GM12878 (cell line): ENCODE measurements around the gene HES7.
A peak's percentile ranks its signal among the peaks of the same experiment; 100 is the strongest.

Experiments used
- BCL11A ChIP-seq: IDR thresholded peaks from 2 replicates; pipeline ENCODE4 v1.6.1; 2011; ENCODE audit warnings: low read depth, low read length
- CEBPB ChIP-seq, 2 experiments: fragments of 150-350 bp in 1 of 2; IDR thresholded peaks; 2 replicates each; pipeline ENCODE4 v1.6.1; 2012 to 2014; ENCODE audit warnings: low read depth in 2 of 2, low read length in 2 of 2, borderline replicate concordance in 1 of 2, inconsistent platforms in 1 of 2
- CREB1 ChIP-seq: IDR thresholded peaks from 2 replicates; pipeline ENCODE4 v1.6.1; 2012; ENCODE audit warnings: low read depth, mild to moderate bottlenecking, inconsistent platforms
- DPF2 ChIP-seq: fragments of 450-650 bp; IDR thresholded peaks from 2 replicates; pipeline ENCODE4 v1.6.1; 2017; ENCODE audit warnings: mild to moderate bottlenecking
- HCFC1 ChIP-seq: fragments of 150-350 bp; IDR thresholded peaks from 2 replicates; pipeline ENCODE4 v1.6.1; 2014; ENCODE audit warnings: low read length
- MTA3 ChIP-seq: IDR thresholded peaks from 2 replicates; pipeline ENCODE4 v1.6.1; 2012; ENCODE audit warnings: low read length, inconsistent platforms, borderline replicate concordance
- POLR2A ChIP-seq: IDR thresholded peaks from 2 replicates; pipeline ENCODE4 v1.6.1; 2011; ENCODE audit warnings: low read depth, mild to moderate bottlenecking, low read length
- RAD21 ChIP-seq: IDR thresholded peaks from 2 replicates; pipeline ENCODE4 v1.6.1; 2011; ENCODE audit warnings: mild to moderate bottlenecking, low read depth, low read length, moderate library complexity; ENCODE audit not compliant: insufficient read depth
- RFX5 ChIP-seq: IDR thresholded peaks from 2 replicates; pipeline ENCODE4 v1.6.1; 2011; ENCODE audit warnings: low read depth, low read length, improper control_type of control experiment
- TF ChIP-seq, protein P1 (sequence below), 3 experiments: IDR thresholded peaks in 2 of 3; conservative IDR thresholded peaks in 1 of 3; 2 replicates each; pipeline ENCODE4 v1.5.1; 2011; ENCODE audit warnings: low read depth in 3 of 3, low read length in 3 of 3, mild to moderate bottlenecking in 3 of 3, control low read depth in 2 of 3, moderate library complexity in 2 of 3, inconsistent platforms in 1 of 3, mixed read lengths in 1 of 3; ENCODE audit not compliant: control insufficient read depth in 2 of 3, insufficient read depth in 1 of 3; ENCODE audit errors: extremely low read depth in 1 of 3
- TF ChIP-seq, protein P2 (sequence below): fragments of 450-650 bp; IDR thresholded peaks from 2 replicates; pipeline ENCODE4 v1.6.1; 2017; ENCODE audit warnings: mild to moderate bottlenecking
- TF ChIP-seq, protein P3 (sequence below): fragments of 450-650 bp; IDR thresholded peaks from 2 replicates; pipeline ENCODE4 v1.6.1; 2014; ENCODE audit warnings: mild to moderate bottlenecking

DNA sequence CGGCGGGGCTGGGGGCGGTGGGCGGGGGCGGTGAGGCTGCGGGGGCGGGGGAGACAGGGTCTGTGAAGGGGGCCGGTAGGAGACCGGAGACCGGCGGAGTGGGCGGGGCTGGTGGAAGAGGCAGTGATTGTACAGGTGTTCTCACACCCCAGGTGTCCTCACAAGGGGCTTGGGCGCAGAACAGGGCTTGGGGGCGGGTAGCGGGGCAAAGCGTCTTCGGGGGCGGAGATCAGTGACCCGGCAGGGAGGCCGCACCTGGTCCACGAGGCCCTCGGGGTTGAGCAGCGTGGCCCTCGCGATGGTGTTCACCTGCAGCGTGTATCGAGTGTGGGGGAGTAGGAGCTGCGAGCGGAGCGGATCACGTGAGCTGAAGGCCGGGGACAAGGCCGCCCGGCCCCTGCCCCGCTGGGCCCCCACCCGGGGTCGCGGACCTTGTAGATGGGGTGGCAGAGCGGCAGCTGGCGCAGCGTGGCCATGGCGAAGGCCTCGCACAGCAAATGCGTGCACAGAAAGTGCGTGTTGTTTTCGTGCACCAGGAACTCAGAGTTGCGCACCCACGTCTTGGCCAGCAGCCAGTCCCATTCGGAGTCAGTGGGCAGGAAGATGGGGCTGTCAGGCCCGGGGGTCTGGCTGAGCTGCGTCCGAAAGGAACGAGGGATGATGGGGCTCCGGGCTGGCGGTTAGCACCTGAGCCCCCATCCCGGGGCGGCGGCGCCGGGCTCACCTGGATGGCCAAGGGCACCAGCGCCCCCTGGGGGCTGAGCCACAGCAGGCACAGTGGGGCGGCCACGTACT, 14.0 kb downstream of the HES7 start:
- TF ChIP-seq, protein P1, sequence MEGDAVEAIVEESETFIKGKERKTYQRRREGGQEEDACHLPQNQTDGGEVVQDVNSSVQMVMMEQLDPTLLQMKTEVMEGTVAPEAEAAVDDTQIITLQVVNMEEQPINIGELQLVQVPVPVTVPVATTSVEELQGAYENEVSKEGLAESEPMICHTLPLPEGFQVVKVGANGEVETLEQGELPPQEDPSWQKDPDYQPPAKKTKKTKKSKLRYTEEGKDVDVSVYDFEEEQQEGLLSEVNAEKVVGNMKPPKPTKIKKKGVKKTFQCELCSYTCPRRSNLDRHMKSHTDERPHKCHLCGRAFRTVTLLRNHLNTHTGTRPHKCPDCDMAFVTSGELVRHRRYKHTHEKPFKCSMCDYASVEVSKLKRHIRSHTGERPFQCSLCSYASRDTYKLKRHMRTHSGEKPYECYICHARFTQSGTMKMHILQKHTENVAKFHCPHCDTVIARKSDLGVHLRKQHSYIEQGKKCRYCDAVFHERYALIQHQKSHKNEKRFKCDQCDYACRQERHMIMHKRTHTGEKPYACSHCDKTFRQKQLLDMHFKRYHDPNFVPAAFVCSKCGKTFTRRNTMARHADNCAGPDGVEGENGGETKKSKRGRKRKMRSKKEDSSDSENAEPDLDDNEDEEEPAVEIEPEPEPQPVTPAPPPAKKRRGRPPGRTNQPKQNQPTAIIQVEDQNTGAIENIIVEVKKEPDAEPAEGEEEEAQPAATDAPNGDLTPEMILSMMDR (IDR thresholded peaks at IDR 0.05 in 2 of 3, conservative IDR thresholded peaks at IDR 0.05 in 1 of 3; ENCODE audit: control insufficient read depth in 2 of 3, extremely low read depth in 1 of 3, insufficient read depth in 1 of 3, low read depth in 3 of 3, low read length in 3 of 3), result peak; percentile 85 to 97 (median 94)
- TF ChIP-seq BCL11A, result no peak
- no peak for TF ChIP-seq DPF2
- TF ChIP-seq RFX5, result no peak
- no peak for TF ChIP-seq CREB1
- TF ChIP-seq MTA3, result no peak
- no peak for TF ChIP-seq CEBPB (IDR thresholded peaks at IDR 0.05; ENCODE audit: borderline replicate concordance in 1 of 2, low read depth in 2 of 2, low read length in 2 of 2)
- TF ChIP-seq, protein P2, sequence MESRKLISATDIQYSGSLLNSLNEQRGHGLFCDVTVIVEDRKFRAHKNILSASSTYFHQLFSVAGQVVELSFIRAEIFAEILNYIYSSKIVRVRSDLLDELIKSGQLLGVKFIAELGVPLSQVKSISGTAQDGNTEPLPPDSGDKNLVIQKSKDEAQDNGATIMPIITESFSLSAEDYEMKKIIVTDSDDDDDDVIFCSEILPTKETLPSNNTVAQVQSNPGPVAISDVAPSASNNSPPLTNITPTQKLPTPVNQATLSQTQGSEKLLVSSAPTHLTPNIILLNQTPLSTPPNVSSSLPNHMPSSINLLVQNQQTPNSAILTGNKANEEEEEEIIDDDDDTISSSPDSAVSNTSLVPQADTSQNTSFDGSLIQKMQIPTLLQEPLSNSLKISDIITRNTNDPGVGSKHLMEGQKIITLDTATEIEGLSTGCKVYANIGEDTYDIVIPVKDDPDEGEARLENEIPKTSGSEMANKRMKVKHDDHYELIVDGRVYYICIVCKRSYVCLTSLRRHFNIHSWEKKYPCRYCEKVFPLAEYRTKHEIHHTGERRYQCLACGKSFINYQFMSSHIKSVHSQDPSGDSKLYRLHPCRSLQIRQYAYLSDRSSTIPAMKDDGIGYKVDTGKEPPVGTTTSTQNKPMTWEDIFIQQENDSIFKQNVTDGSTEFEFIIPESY, result no peak
- no peak for TF ChIP-seq POLR2A
- TF ChIP-seq, protein P3, sequence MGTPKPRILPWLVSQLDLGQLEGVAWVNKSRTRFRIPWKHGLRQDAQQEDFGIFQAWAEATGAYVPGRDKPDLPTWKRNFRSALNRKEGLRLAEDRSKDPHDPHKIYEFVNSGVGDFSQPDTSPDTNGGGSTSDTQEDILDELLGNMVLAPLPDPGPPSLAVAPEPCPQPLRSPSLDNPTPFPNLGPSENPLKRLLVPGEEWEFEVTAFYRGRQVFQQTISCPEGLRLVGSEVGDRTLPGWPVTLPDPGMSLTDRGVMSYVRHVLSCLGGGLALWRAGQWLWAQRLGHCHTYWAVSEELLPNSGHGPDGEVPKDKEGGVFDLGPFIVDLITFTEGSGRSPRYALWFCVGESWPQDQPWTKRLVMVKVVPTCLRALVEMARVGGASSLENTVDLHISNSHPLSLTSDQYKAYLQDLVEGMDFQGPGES, result no peak
- peak; percentile 66 for TF ChIP-seq RAD21
- TF ChIP-seq HCFC1, result no peak
